Ovary (tissue), 9 donors: ENCODE data around the gene SPAG6. TPM values are rescaled to one million over a fixed set of nuclear protein-coding genes. Genes with fewer than 3 reads are reported as not detected.

ENCODE experiments used
- DNase-seq, 5 donors: peaks; one replicate each; pipeline ENCODE4 v3.0.0-alpha.2; 2019 to 2020
- H3K27ac ChIP-seq, 2 donors: fragments of 200-600 bp; one replicate each; pipeline versions ENCODE4 v1.5.1 to v1.8.0; 2019 to 2022
- H3K27me3 ChIP-seq: fragments of 200-600 bp; one replicate; pipeline ENCODE4 v1.8.0; 2022
- H3K36me3 ChIP-seq: fragments of 200-600 bp; sonication (generic); one replicate; pipeline ENCODE4 v1.5.1; 2019
- H3K4me1 ChIP-seq: one replicate; pipeline ENCODE4 v1.8.1; 2013; ENCODE audit warnings: mild to moderate bottlenecking, moderate library complexity; ENCODE audit not compliant: insufficient read depth
- H3K4me3 ChIP-seq: fragments of 200-600 bp; sonication (generic); one replicate; pipeline ENCODE4 v1.5.1; 2017
- H3K9me3 ChIP-seq, 2 donors: fragments of 200-600 bp in 1 of 2; sonication (generic) in 1 of 2; one replicate each; pipeline versions ENCODE4 v1.5.1 to v1.8.1; 2013 to 2019; ENCODE audit warnings: mild to moderate bottlenecking in 1 of 2, moderate library complexity in 1 of 2
- EP300 ChIP-seq: sonication (generic); formaldehyde crosslinking; IDR thresholded peaks from one replicate; pipeline ENCODE4 v1.6.1; 2017; ENCODE audit warnings: antibody characterized with exemption
- POLR2A ChIP-seq: fragments of 450-650 bp; IDR thresholded peaks from one replicate; pipeline ENCODE4 v1.6.1; 2017; ENCODE audit warnings: antibody characterized with exemption, mild to moderate bottlenecking, moderate library complexity
- WGBS, 3 donors: extraction: QIAGEN DNeasy Blood & Tissue Kit in 1 of 3; methylation state at CpG; one replicate each; pipeline versions ENCODE4 v1.1.5 to v1.1.7; 2013 to 2017; 5-methylcytosine and 5-hydroxymethylcytosine counted together
- intact Hi-C, 4 donors: fragments of 100-400 bp; cut with DNase I; formaldehyde crosslinking; loops; one replicate each; pipeline versions ENCODE4 v1.11.0 to v1.15.1; 2022 to 2023
- polyA plus RNA-seq, 2 donors: library from polyadenylated mRNA; stranded (reverse); fragments of 200-250 nt in 1 of 2; fragments of 350-450 nt in 1 of 2; fragmentation: Illumina TruSeq in 1 of 2; extraction: RNeasy Lipid Tissue Mini Kit (QIAGEN cat#74804) in 1 of 2; gene quantifications; one replicate each; pipeline ENCODE4 v1.2.3, GENCODE V29; 2013 to 2014
- total RNA-seq, 7 donors: library from RNA; depleted of rRNA in 2 of 7; stranded (reverse); fragments of >200 nt in 2 of 7; fragmentation: NEBNext Ultra II Directional in 3 of 7; extraction: Animal tissue kit (Norgen Biotek cat#: 25700) in 3 of 7; gene quantifications; one replicate each; pipeline versions ENCODE4 v1.1.0 to v1.2.4, GENCODE V29; 2016 to 2023
- TF ChIP-seq, protein P1 (sequence below), 3 donors: fragments of 450-650 bp in 2 of 3; fragments of 200-600 bp in 1 of 3; IDR thresholded peaks; one replicate each; pipeline versions ENCODE4 v1.5.1 to v1.8.0; 2016 to 2022; ENCODE audit warnings: antibody characterized with exemption in 3 of 3, mild to moderate bottlenecking in 1 of 3
- donor health status: DM: no; HTN: no; CAD: no; lungs with moderate emphysema.
- donor health status: DM: no; HTN: no; CAD: no.
- donor health status: Bipolar disorder and iron deficiency.
- donor health status: DM: yes; HTN: yes; CAD: no.
- donor health status: DM: no; HTN: no; CAD: no.
- donor health status: DM: yes; HTN: yes; CAD: no.

SPAG6 gene
- total and polyA plus RNA-seq, 9 donors, result 0.04 to 22.1 (median 0.67) TPM; not detected in 2

DNA sequence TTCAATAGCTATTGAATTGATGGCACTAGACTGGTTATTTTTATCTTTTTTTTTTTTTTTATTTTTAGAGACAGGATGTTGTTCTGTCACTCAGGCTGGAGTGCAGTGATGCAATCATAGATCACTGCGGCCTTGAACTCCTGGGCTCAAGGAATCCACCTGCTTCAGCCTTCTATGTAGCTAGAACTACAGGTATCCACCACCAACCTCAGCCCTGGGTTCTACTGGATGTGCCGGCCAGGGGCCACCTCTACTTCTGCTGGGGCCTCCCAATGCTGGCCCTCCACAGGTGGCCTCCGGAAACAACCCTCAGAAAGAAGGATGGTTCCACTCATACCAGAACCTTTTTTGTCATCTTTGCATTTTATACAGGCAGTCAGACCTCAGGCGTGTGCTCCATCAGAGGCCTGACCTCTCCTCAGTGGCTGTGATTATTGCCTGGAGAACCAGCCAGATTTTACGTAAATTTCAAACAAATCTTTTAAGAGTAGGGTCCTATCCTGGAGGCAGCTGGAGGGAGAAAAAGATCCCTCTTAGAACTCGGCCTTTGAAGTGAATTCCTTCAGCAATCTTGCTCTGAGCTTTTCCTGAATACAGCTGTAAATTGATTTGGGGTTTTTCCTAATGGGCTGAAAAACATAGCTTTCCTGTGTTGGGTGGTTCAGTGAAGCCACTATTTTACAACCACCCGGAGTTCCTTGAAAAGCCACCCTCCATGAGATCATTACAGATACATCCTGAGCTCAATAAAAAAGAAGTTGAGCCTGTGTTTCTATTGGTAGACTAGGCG, 110.0 kb downstream of the SPAG6 start:
- Histone ChIP-seq H3K9me3 (no peaks in the 10 kb centered on the region), H3K4me3 (no peak overlapping the region), H3K4me1 (no peaks in the 10 kb centered on the region), H3K27me3 (no peaks in the 10 kb centered on the region), H3K27ac (no peak overlapping the region), H3K36me3 (no peaks in the 10 kb centered on the region)
- TF ChIP-seq POLR2A, result no peak
- no peak for TF ChIP-seq EP300
- TF ChIP-seq, protein P1, sequence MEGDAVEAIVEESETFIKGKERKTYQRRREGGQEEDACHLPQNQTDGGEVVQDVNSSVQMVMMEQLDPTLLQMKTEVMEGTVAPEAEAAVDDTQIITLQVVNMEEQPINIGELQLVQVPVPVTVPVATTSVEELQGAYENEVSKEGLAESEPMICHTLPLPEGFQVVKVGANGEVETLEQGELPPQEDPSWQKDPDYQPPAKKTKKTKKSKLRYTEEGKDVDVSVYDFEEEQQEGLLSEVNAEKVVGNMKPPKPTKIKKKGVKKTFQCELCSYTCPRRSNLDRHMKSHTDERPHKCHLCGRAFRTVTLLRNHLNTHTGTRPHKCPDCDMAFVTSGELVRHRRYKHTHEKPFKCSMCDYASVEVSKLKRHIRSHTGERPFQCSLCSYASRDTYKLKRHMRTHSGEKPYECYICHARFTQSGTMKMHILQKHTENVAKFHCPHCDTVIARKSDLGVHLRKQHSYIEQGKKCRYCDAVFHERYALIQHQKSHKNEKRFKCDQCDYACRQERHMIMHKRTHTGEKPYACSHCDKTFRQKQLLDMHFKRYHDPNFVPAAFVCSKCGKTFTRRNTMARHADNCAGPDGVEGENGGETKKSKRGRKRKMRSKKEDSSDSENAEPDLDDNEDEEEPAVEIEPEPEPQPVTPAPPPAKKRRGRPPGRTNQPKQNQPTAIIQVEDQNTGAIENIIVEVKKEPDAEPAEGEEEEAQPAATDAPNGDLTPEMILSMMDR (IDR thresholded peaks at IDR 0.05), result no peak
- WGBS, 3 donors, result 80 to 85% (median 83%) methylated on average over 8 of the region's 8 CpGs
- intact Hi-C loops, result no loop called here
- DNase-seq, result no peak

DNA sequence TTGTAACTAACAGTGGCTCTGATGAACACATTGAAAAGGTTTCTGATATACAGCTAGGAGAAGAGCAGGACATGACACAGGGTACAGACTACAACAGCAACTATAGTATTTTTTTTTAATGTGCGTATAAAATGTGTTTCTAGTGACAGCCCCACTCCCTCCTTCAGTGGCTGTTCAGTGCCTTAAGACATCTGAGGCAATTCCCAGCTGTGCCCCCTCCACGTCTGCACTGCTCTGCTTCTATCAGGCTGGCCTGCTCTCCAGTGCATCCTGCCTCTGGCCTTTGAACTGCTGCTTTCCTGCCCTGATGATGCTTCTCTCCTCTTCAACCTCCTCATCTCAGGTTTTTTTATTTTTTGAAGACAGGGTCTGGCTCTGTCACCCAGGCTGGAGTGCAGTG, 111.2 kb downstream of the SPAG6 start:
- no peak for DNase-seq
- no peaks in the 10 kb centered on the region for H3K9me3 ChIP-seq
- no peaks in the 10 kb centered on the region for H3K4me1 ChIP-seq
- TF ChIP-seq EP300, result no peak
- TF ChIP-seq, protein P1 (IDR thresholded peaks at IDR 0.05), result no peak
- no peak for TF ChIP-seq POLR2A
- no peaks in the 10 kb centered on the region for H3K27me3 ChIP-seq
- no peaks in the 10 kb centered on the region for H3K36me3 ChIP-seq
- no peak overlapping the region for H3K27ac ChIP-seq
- intact Hi-C loops, result no loop called here
- 73 to 79% (median 76%) methylated on average over 2 of the region's 2 CpGs for WGBS, 3 donors
- H3K4me3 ChIP-seq, result no peak overlapping the region

DNA sequence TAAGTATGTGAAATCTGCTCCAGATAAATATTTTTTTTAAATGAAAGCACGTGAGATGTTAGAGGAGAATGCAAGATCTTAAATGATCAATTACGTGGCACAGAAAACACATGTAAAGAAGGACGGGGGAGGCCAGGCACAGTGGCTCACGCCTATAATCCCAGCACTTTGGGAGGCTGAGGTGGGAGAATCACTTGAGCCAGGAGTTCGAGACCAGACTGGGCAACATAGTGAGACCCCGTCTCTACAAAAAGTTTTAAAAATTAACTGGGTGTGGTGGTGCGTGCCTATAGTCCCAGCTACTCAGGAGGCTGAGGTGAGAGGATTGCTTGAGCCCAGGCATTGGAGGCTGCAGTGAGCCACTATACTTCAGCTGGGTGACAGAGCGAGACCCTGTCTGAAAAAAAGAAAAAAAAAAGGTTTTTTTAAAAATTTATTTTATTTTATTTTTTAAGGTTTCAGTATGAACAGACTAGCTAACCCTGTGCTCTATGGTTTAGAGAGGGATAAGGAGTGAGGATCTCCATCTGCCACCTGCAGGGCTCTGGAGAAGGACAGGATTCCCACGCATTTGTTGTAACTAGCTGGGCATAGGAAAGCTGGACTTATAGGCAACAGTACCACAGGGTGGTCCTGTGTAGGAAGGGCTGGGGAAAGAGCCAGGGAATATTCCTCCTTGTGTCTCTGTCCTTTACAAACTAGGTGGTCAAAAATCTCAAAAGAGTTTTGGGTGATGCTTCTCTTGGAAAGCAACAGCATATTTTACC, 113.2 kb downstream of the SPAG6 start:
- intact Hi-C loops, result no loop called here
- H3K9me3 ChIP-seq, result no peaks in the 10 kb centered on the region
- TF ChIP-seq, protein P1 (IDR thresholded peaks at IDR 0.05), result no peak
- TF ChIP-seq EP300 (no peak), POLR2A (no peak)
- H3K27me3 ChIP-seq, result no peaks in the 10 kb centered on the region
- DNase-seq, result no peak
- WGBS, 3 donors, result 86 to 91% (median 89%) methylated on average over 9 of the region's 9 CpGs
- H3K27ac ChIP-seq, result no peak overlapping the region
- H3K4me1 ChIP-seq, result no peaks in the 10 kb centered on the region
- H3K4me3 ChIP-seq, result no peak overlapping the region
- no peaks in the 10 kb centered on the region for H3K36me3 ChIP-seq

DNA sequence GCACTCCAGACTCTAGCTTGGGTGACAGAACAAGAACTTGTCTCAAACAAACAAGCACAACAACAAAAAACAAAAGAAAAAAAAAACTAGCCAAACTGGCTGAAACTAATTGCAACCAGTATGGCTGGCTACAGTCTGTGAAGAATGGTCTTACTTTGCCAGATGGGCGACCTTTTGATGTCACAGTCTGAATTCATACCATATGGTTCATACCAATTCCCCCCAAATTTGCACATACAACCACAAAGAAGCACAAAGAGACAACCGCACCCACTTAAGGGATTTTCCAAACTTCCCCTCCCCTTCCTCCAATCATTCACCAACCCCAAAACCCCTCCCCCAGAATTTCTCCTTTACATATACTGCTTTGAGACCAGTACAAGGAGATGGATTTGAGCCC, 114.2 kb downstream of the SPAG6 start:
- no peaks in the 10 kb centered on the region for H3K36me3 ChIP-seq
- no peaks in the 10 kb centered on the region for H3K9me3 ChIP-seq
- WGBS, 3 donors, result 86 to 96% (median 92%) methylated on average over 2 of the region's 2 CpGs
- no peak for DNase-seq
- no peak overlapping the region for H3K27ac ChIP-seq
- H3K4me3 ChIP-seq, result no peak overlapping the region
- H3K27me3 ChIP-seq, result no peaks in the 10 kb centered on the region
- intact Hi-C loops, result no loop called here
- TF ChIP-seq EP300 (no peak), POLR2A (no peak)
- TF ChIP-seq, protein P1 (IDR thresholded peaks at IDR 0.05), result no peak
- H3K4me1 ChIP-seq, result no peaks in the 10 kb centered on the region
